K562 (cell line): Measurements from ENCODE around the gene FBXL13. TPM values are rescaled to one million over a fixed set of nuclear protein-coding genes. Genes with fewer than 3 reads are reported as not detected.

ENCODE experiments used
- ATAC-seq: fragments of 200-7000 bp; cut with Tn5 transposase; 3 replicates; pipeline ENCODE4 v1.9.1; 2020; ENCODE audit warnings: moderate library complexity
- BruUV-seq: library from RNA; stranded (reverse); fragments of 400-500 nt; replicated peaks from 2 replicates; lab custom pipeline; 2021; lab: Mats Ljungman, UMichigan
- CTCF ChIA-PET: fragments of 300-600 bp; formaldehyde crosslinking; extraction: SDS; loops from one replicate; lab custom pipeline; 2021; ENCODE audit warnings: low intra/inter-chr PET ratio; lab: Yijun Ruan, JAX
- POLR2A ChIA-PET: fragments of 300-600, 350-650 bp; sonication (Branson Sonifier 250); formaldehyde crosslinking; extraction: SDS; loops from one replicate; lab custom pipeline; 2021; ENCODE audit warnings: antibody characterized with exemption, inconsistent platforms; lab: Yijun Ruan, JAX
- DNase-seq, 4 experiments: peaks; one replicate each; pipeline versions ENCODE4 v3.0.0 to v3.0.0-alpha.2; 2011 to 2018; ENCODE audit warnings: low spot score in 3 of 4, mixed read lengths in 3 of 4; ENCODE audit errors: extremely low read depth in 1 of 4
- FAIRE-seq: peaks from 2 replicates; lab custom pipeline; 2011; peaks lifted over from hg19 to GRCh38; lab: Jason Lieb, UNC
- H2AFZ ChIP-seq: 2 replicates; pipeline ENCODE4 v1.6.0; 2011; ENCODE audit warnings: low read depth, low read length, control low read depth, inconsistent platforms
- H3K27ac ChIP-seq: fragments of 200-600 bp; 3 replicates; pipeline ENCODE4 v1.8.0; 2011; ENCODE audit warnings: low read depth, mild to moderate bottlenecking, control low read depth, inconsistent platforms, low read length, moderate library complexity, mixed read lengths; ENCODE audit errors: extremely low read depth
- H3K27me3 ChIP-seq, 2 experiments: fragments of 300-600 bp in 1 of 2; 2 replicates in 1 of 2; 3 replicates in 1 of 2; pipeline versions ENCODE4 v1.6.0 to v1.8.0; 2011; ENCODE audit warnings: inconsistent platforms in 2 of 2, low read length in 2 of 2, mild to moderate bottlenecking in 1 of 2, mixed read lengths in 1 of 2, moderate library complexity in 1 of 2; ENCODE audit not compliant: control insufficient read depth in 2 of 2, insufficient read depth in 2 of 2
- H3K36me3 ChIP-seq: fragments of 300-600 bp; 3 replicates; pipeline ENCODE4 v1.8.0; 2011; ENCODE audit warnings: mild to moderate bottlenecking, low read length, inconsistent platforms; ENCODE audit not compliant: control insufficient read depth, insufficient read depth
- H3K4me1 ChIP-seq, 2 experiments: fragments of 200-600 bp in 1 of 2; replicated peaks in 1 of 2; 2 replicates in 1 of 2; 3 replicates in 1 of 2; pipeline versions ENCODE4 v1.5.1 to v1.8.0; 2011; ENCODE audit warnings: inconsistent platforms in 2 of 2, low read length in 2 of 2, mild to moderate bottlenecking in 1 of 2, mixed read lengths in 1 of 2, moderate library complexity in 1 of 2; ENCODE audit not compliant: control insufficient read depth in 2 of 2, insufficient read depth in 2 of 2
- H3K4me2 ChIP-seq: 2 replicates; pipeline ENCODE4 v1.6.1; 2011; ENCODE audit warnings: low read length, control low read depth, inconsistent platforms, mixed read lengths; ENCODE audit not compliant: insufficient read depth
- H3K4me3 ChIP-seq: fragments of 200-600 bp; sonication (generic), shearing (Covaris generic); 2 replicates; pipeline ENCODE4 v1.5.1; 2016; ENCODE audit warnings: control low read depth, inconsistent platforms
- H3K79me2 ChIP-seq: fragments of 200-600 bp; 3 replicates; pipeline ENCODE4 v1.8.0; 2011; ENCODE audit warnings: low read length, inconsistent platforms; ENCODE audit not compliant: control insufficient read depth, insufficient read depth
- H3K9ac ChIP-seq, 2 experiments: 2 replicates each; pipeline versions ENCODE4 v1.6.0 to v1.6.1; 2011; ENCODE audit warnings: low read depth in 2 of 2, low read length in 2 of 2, control low read depth in 1 of 2, inconsistent platforms in 1 of 2, mild to moderate bottlenecking in 1 of 2, mixed read lengths in 1 of 2; ENCODE audit not compliant: insufficient read depth in 1 of 2
- H3K9me1 ChIP-seq: one replicate; pipeline ENCODE4 v1.6.0; 2011; ENCODE audit warnings: inconsistent platforms, mild to moderate bottlenecking, low read length, moderate library complexity; ENCODE audit not compliant: control insufficient read depth, insufficient read depth
- H3K9me3 ChIP-seq: replicated peaks from 2 replicates; pipeline ENCODE4 v1.5.1; 2011; ENCODE audit warnings: low read depth, low read length, inconsistent platforms; ENCODE audit not compliant: control insufficient read depth, insufficient read depth
- H4K20me1 ChIP-seq: replicated peaks from 2 replicates; pipeline ENCODE4 v1.6.1; 2011; ENCODE audit warnings: low read length, inconsistent platforms, mixed read lengths; ENCODE audit not compliant: control insufficient read depth, insufficient read depth
- BRF1 ChIP-seq: IDR thresholded peaks from 3 replicates; pipeline ENCODE4 v1.6.1; 2011; ENCODE audit warnings: borderline replicate concordance, mild to moderate bottlenecking; ENCODE audit not compliant: insufficient read length; ENCODE audit errors: extremely low read depth
- C11orf30 ChIP-seq: fragments of 450-650 bp; IDR thresholded peaks from 2 replicates; pipeline ENCODE4 v1.6.1; 2016; ENCODE audit warnings: low read depth, mild to moderate bottlenecking
- CXXC5 ChIP-seq: fragments of 250-450 bp; sonication (Bioruptor Pico); IDR thresholded peaks from 2 replicates; pipeline ENCODE4 v1.8.0; 2022; ENCODE audit warnings: inconsistent platforms, mild to moderate bottlenecking, moderate library complexity
- DPF2 ChIP-seq: fragments of 450-650 bp; IDR thresholded peaks from 2 replicates; pipeline ENCODE4 v1.6.1; 2016
- EP400 ChIP-seq: fragments of 450-650 bp; IDR thresholded peaks from 2 replicates; pipeline ENCODE4 v1.6.1; 2017; ENCODE audit warnings: antibody characterized with exemption, mild to moderate bottlenecking, moderate library complexity
- GABPA ChIP-seq: fragments of 200-800 bp; sonication (Bioruptor generic); conservative IDR thresholded peaks from 2 replicates; pipeline ENCODE4 v1.6.1; 2016; ENCODE audit warnings: low read depth, missing genetic modification characterization, missing compliant biosample characterization
- MAFF ChIP-seq: IDR thresholded peaks from 2 replicates; pipeline ENCODE4 v1.6.1; 2012; ENCODE audit warnings: low read length, improper control_type of control experiment
- MAFG ChIP-seq: fragments of 450-650 bp; conservative IDR thresholded peaks from 2 replicates; pipeline ENCODE4 v1.6.1; 2016; ENCODE audit warnings: missing genetic modification characterization, missing compliant biosample characterization
- NFE2 ChIP-seq: IDR thresholded peaks from 2 replicates; pipeline ENCODE4 v1.6.1; 2014; ENCODE audit warnings: antibody characterized with exemption, low read depth
- RAD51 ChIP-seq: fragments of 450-650 bp; IDR thresholded peaks from 2 replicates; pipeline ENCODE4 v1.7.1; 2016; ENCODE audit warnings: low read depth, mild to moderate bottlenecking, borderline replicate concordance
- SETDB1 ChIP-seq: IDR thresholded peaks from one replicate; pipeline ENCODE4 v1.6.1; 2012; ENCODE audit warnings: low read length, control low read depth, inconsistent platforms
- SMARCA4 ChIP-seq: fragments of 450-650 bp; IDR thresholded peaks from 2 replicates; pipeline ENCODE4 v1.6.1; 2016
- STAG1 ChIP-seq: sonication (generic); formaldehyde crosslinking; IDR thresholded peaks from 2 replicates; pipeline ENCODE4 v1.5.0; 2020; ENCODE audit warnings: missing genetic modification reagents, borderline replicate concordance
- TAF7 ChIP-seq: fragments of 450-650 bp; IDR thresholded peaks from 2 replicates; pipeline ENCODE4 v1.6.1; 2016; ENCODE audit warnings: missing genetic modification characterization, missing compliant biosample characterization
- TCF3 ChIP-seq: sonication (generic); formaldehyde crosslinking; IDR thresholded peaks from 2 replicates; pipeline ENCODE4 v1.4.0; 2020; ENCODE audit warnings: mild to moderate bottlenecking, missing genetic modification reagents
- ZFPM2 ChIP-seq: fragments of 250-450 bp; sonication (Bioruptor Pico); IDR thresholded peaks from 2 replicates; pipeline ENCODE4 v1.5.1; 2022; ENCODE audit warnings: mild to moderate bottlenecking
- ZNF121 ChIP-seq: sonication (generic); formaldehyde crosslinking; conservative IDR thresholded peaks from 2 replicates; pipeline ENCODE4 v1.8.0; 2022; ENCODE audit warnings: missing genetic modification reagents
- ZNF316 ChIP-seq: fragments of 450-650 bp; IDR thresholded peaks from 2 replicates; pipeline ENCODE4 v1.6.1; 2016
- WGBS: fragments of 100-300 bp; shearing (Covaris generic); methylation state at CpG from one replicate; pipeline ENCODE4 v1.1.6; 2016; ENCODE audit warnings: low coverage, mixed read lengths; ENCODE audit not compliant: insufficient coverage; ENCODE audit errors: missing lambda C conversion rate; 5-methylcytosine and 5-hydroxymethylcytosine counted together
- in situ Hi-C: fragments of 300-500 bp; cut with MboI; formaldehyde crosslinking; loops from 4 replicates; pipeline ENCODE4 v1.15.0; 2018; ENCODE audit warnings: inconsistent platforms, mixed read lengths
- intact Hi-C: fragments of 100-400 bp; cut with micrococcal nuclease; formaldehyde crosslinking; loops from 2 replicates; pipeline ENCODE4 v1.14.2; 2022
- polyA plus RNA-seq, 8 experiments: library from polyadenylated mRNA; depleted of rRNA in 4 of 8; stranded (reverse) in 5 of 8; unstranded in 3 of 8; fragments of >200 nt; fragmentation: Nextera tagmentation in 2 of 8; fragmentation: Illumina TruSeq in 1 of 8; extraction: Ambion mirVana in 2 of 8; extraction: Trizol in 1 of 8; gene quantifications; 2 replicates each; pipeline versions ENCODE4 v1.2.1 to v1.2.3, GENCODE V29; 2011 to 2014; ENCODE audit warnings: inconsistent platforms in 1 of 8, missing spikeins in 1 of 8
- total RNA-seq, 7 experiments: library from RNA; depleted of rRNA in 6 of 7; stranded (reverse); fragments of >200 nt in 6 of 7; fragmentation: Illumina TruSeq in 2 of 7; extraction: Trizol in 2 of 7; gene quantifications; 2 replicates each; pipeline versions ENCODE4 v1.2.1 to v1.2.3, GENCODE V29; 2011 to 2021; ENCODE audit warnings: low replicate concordance in 1 of 7
- TF ChIP-seq, protein P1 (sequence below): sonication (generic); formaldehyde crosslinking; IDR thresholded peaks from 2 replicates; pipeline ENCODE4 v1.8.1; 2023; ENCODE audit warnings: mild to moderate bottlenecking, missing genetic modification reagents

The FBXL13 gene
- total and polyA plus RNA-seq, 9 of the 15 experiments (the other 6 are each of a cell fraction or from before 2014, with no cell fraction given), result 16.3 to 55.0 (median 25.4) TPM

DNA sequence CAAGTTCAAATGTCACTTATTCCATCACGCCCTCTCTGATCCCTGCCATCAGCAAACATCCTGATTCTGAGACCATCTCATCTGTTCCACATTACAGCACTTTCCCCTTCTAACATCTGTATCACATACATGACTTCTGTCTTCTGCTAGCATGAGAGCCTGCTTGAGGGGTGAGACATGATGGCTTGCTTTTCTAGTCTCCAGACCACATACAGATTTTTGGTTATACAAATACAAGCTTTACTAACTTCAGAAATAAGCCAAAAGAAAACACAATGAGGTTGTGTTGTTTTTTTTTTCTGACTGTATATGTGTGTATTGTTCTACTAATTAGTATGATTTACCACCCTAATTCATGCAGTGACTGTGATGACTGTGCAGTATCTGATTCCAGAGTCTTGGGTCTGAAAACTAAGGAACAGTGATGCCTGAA is 40.0 kb upstream of the FBXL13 start:
- in situ Hi-C loops, result no loop called here
- intact Hi-C loops, result no loop called here
- no peak overlapping the region for H3K9ac ChIP-seq
- TF ChIP-seq CXXC5 (CRISPR knock-in tag) (no peak), RAD51 (no peak), C11orf30 (peak; percentile 34; the same call in 1 of the 2 replicates), TCF3 (CRISPR knock-in tag) (no peak), SETDB1 (no peak), STAG1 (CRISPR knock-in tag) (no peak), EP400 (no peak), MAFG (tag) (peak; percentile 62), DPF2 (no peak), BRF1 (no peak), ZNF316 (peak; percentile 53), NFE2 (0 out of 2 replicates have a peak, but pooled peaks have one; percentile 31), GABPA (tag) (no peak), TAF7 (no peak), MAFF (peak; percentile 15; the same call in 1 of the 2 replicates), ZFPM2 (CRISPR knock-in tag) (no peak), ZNF121 (CRISPR knock-in tag) (no peak), SMARCA4 (no peak)
- TF ChIP-seq, protein P1, sequence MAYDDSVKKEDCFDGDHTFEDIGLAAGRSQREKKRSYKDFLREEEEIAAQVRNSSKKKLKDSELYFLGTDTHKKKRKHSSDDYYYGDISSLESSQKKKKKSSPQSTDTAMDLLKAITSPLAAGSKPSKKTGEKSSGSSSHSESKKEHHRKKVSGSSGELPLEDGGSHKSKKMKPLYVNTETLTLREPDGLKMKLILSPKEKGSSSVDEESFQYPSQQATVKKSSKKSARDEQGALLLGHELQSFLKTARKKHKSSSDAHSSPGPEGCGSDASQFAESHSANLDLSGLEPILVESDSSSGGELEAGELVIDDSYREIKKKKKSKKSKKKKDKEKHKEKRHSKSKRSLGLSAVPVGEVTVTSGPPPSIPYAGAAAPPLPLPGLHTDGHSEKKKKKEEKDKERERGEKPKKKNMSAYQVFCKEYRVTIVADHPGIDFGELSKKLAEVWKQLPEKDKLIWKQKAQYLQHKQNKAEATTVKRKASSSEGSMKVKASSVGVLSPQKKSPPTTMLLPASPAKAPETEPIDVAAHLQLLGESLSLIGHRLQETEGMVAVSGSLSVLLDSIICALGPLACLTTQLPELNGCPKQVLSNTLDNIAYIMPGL (CRISPR knock-in tag), result no peak
- DNase-seq (no peak), ATAC-seq (no peak), FAIRE-seq (no peak)
- peaks cover 23% of the 10 kb centered on the region for H3K36me3 ChIP-seq
- CTCF ChIA-PET, result no interaction called here
- H3K4me2 ChIP-seq, result no peak overlapping the region
- no peak overlapping the region for H2AFZ ChIP-seq
- no peaks in the 10 kb centered on the region for H3K9me1 ChIP-seq
- H4K20me1 ChIP-seq, result 0 out of 2 replicates have a peak, but pooled peaks cover 2% of the 10 kb centered on the region
- no TSS peak for BruUV-seq
- H3K27ac ChIP-seq, result no peak overlapping the region
- no peaks in the 10 kb centered on the region for H3K79me2 ChIP-seq
- H3K9me3 ChIP-seq, result no peaks in the 10 kb centered on the region
- 93% methylated on average over 1 of the region's 1 CpG for WGBS
- H3K27me3 ChIP-seq, result no peaks in the 10 kb centered on the region
- peaks cover 0 to 3% of the 10 kb centered on the region in 2 experiments; a peak in 4 of 5 replicates for H3K4me1 ChIP-seq
- no peak overlapping the region for H3K4me3 ChIP-seq
- POLR2A ChIA-PET, result no interaction called here
